A673 (cell line): ENCODE data around the gene ELK3.

ENCODE experiments used
- CTCF ChIP-seq: fragments of 300-800, 200-600 bp; sonication (generic); conservative IDR thresholded peaks from 2 replicates; pipeline ENCODE4 v1.5.1; 2017; ENCODE audit warnings: low read depth, mild to moderate bottlenecking, antibody characterized with exemption, low read length, moderate library complexity, mixed read lengths
- EZH2 ChIP-seq: fragments of 200-600 bp; sonication (generic); IDR thresholded peaks from 2 replicates; pipeline ENCODE4 v1.6.1; 2017; ENCODE audit warnings: borderline replicate concordance, low read depth, mild to moderate bottlenecking, mixed read lengths, antibody characterized with exemption, low read length; ENCODE audit not compliant: poor library complexity, severe bottlenecking

- TF ChIP-seq CTCF (no peak), EZH2 (no peak)
These were observed 40.7 kb downstream of the ELK3 start for GRCh38 chr12:96234591-96235483.
